ENCODE data around the gene DOK3.

- TF ChIP-seq POLR2A (IDR thresholded peaks at IDR 0.05; ENCODE audit: low read length) (no peak), GATA1 (IDR thresholded peaks at IDR 0.05; ENCODE audit: low read depth, low read length) (no peak)
Observed at GRCh38 chr5:177542816-177543465, 33.3 kb upstream of the DOK3 start.

Data from erythroblast (primary cell).